ENCODE results near the gene GSE1. TPM values are rescaled to one million over a fixed set of nuclear protein-coding genes. Genes with fewer than 3 reads are reported as not detected.

Gene GSE1
- total RNA-seq, 1 experiment from 2014 or later, result 124 TPM

DNA sequence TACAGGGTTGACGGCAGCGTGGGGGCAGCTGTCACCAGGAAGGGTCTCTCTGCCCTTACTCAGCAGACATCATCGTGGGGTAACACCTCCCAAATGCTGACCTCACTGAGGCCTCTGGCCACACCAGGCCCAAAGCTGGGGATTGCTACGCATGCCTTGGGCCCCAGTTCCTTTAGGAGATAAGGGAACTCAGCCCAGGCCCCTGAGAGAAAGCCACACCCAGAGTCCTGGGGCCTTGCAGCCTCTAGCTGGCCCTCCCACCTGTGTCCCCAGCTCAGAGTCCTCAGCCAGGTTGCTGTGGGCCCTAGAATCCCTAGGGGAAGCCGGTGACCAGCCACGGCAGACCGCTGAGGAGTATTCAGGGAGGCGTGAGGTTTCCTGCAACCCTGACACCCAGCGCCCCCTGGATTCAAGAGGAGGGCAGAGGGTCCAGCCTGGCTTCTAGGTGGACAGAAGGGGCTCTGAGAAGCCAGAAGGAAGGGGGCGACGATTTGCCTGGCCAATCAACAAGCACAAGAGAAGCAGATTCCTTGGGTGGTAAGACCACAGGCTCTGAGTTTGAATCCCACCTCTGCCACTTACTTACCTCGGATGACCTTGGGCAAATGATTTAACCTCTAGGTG lies 85.9 kb downstream of the GSE1 start:
- Mint-ChIP-seq H3K9me3 (no peaks in the 10 kb centered on the region), H3K4me3 (no peak overlapping the region), H3K27me3 (ENCODE audit: low read depth) (peaks cover 4% of the 10 kb centered on the region), H3K27ac (no peak overlapping the region), H3K4me1 (0 out of 2 replicates have a peak, but pooled peaks cover 6% of the 10 kb centered on the region), H3K36me3 (no peaks in the 10 kb centered on the region)
- POLR2A ChIA-PET, result interaction anchor here (0.6 to 1.1 kb wide), 2 partner anchors 9 to 12 kb away, joined by 3 to 5 read pairs; no protein-coding TSS in a partner anchor
- TF ChIP-seq CBFB (CRISPR knock-in tag; IDR thresholded peaks at IDR 0.05; ENCODE audit: low read depth) (no peak), FOXJ3 (CRISPR knock-in tag; IDR thresholded peaks at IDR 0.05; ENCODE audit: borderline replicate concordance) (no peak), NFE2L1 (CRISPR knock-in tag; IDR thresholded peaks at IDR 0.05) (no peak), IRF2 (CRISPR knock-in tag; IDR thresholded peaks at IDR 0.05; ENCODE audit: borderline replicate concordance, low read depth) (no peak), ZNF219 (CRISPR knock-in tag; IDR thresholded peaks at IDR 0.05; ENCODE audit: borderline replicate concordance) (no peak), TCF7 (CRISPR knock-in tag; IDR thresholded peaks at IDR 0.05; ENCODE audit: low read depth) (no peak), JAZF1 (CRISPR knock-in tag; IDR thresholded peaks at IDR 0.05) (no peak)
- TF ChIP-seq, protein P1, sequence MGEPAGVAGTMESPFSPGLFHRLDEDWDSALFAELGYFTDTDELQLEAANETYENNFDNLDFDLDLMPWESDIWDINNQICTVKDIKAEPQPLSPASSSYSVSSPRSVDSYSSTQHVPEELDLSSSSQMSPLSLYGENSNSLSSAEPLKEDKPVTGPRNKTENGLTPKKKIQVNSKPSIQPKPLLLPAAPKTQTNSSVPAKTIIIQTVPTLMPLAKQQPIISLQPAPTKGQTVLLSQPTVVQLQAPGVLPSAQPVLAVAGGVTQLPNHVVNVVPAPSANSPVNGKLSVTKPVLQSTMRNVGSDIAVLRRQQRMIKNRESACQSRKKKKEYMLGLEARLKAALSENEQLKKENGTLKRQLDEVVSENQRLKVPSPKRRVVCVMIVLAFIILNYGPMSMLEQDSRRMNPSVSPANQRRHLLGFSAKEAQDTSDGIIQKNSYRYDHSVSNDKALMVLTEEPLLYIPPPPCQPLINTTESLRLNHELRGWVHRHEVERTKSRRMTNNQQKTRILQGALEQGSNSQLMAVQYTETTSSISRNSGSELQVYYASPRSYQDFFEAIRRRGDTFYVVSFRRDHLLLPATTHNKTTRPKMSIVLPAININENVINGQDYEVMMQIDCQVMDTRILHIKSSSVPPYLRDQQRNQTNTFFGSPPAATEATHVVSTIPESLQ (CRISPR knock-in tag; IDR thresholded peaks at IDR 0.05), result no peak
- TF ChIP-seq, protein P2, sequence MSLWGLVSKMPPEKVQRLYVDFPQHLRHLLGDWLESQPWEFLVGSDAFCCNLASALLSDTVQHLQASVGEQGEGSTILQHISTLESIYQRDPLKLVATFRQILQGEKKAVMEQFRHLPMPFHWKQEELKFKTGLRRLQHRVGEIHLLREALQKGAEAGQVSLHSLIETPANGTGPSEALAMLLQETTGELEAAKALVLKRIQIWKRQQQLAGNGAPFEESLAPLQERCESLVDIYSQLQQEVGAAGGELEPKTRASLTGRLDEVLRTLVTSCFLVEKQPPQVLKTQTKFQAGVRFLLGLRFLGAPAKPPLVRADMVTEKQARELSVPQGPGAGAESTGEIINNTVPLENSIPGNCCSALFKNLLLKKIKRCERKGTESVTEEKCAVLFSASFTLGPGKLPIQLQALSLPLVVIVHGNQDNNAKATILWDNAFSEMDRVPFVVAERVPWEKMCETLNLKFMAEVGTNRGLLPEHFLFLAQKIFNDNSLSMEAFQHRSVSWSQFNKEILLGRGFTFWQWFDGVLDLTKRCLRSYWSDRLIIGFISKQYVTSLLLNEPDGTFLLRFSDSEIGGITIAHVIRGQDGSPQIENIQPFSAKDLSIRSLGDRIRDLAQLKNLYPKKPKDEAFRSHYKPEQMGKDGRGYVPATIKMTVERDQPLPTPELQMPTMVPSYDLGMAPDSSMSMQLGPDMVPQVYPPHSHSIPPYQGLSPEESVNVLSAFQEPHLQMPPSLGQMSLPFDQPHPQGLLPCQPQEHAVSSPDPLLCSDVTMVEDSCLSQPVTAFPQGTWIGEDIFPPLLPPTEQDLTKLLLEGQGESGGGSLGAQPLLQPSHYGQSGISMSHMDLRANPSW (CRISPR knock-in tag; conservative IDR thresholded peaks at IDR 0.05; ENCODE audit: low read depth), result no peak
- TF ChIP-seq, protein P3, sequence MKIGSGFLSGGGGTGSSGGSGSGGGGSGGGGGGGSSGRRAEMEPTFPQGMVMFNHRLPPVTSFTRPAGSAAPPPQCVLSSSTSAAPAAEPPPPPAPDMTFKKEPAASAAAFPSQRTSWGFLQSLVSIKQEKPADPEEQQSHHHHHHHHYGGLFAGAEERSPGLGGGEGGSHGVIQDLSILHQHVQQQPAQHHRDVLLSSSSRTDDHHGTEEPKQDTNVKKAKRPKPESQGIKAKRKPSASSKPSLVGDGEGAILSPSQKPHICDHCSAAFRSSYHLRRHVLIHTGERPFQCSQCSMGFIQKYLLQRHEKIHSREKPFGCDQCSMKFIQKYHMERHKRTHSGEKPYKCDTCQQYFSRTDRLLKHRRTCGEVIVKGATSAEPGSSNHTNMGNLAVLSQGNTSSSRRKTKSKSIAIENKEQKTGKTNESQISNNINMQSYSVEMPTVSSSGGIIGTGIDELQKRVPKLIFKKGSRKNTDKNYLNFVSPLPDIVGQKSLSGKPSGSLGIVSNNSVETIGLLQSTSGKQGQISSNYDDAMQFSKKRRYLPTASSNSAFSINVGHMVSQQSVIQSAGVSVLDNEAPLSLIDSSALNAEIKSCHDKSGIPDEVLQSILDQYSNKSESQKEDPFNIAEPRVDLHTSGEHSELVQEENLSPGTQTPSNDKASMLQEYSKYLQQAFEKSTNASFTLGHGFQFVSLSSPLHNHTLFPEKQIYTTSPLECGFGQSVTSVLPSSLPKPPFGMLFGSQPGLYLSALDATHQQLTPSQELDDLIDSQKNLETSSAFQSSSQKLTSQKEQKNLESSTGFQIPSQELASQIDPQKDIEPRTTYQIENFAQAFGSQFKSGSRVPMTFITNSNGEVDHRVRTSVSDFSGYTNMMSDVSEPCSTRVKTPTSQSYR (CRISPR knock-in tag; IDR thresholded peaks at IDR 0.05), result no peak
- TF ChIP-seq, protein P4, sequence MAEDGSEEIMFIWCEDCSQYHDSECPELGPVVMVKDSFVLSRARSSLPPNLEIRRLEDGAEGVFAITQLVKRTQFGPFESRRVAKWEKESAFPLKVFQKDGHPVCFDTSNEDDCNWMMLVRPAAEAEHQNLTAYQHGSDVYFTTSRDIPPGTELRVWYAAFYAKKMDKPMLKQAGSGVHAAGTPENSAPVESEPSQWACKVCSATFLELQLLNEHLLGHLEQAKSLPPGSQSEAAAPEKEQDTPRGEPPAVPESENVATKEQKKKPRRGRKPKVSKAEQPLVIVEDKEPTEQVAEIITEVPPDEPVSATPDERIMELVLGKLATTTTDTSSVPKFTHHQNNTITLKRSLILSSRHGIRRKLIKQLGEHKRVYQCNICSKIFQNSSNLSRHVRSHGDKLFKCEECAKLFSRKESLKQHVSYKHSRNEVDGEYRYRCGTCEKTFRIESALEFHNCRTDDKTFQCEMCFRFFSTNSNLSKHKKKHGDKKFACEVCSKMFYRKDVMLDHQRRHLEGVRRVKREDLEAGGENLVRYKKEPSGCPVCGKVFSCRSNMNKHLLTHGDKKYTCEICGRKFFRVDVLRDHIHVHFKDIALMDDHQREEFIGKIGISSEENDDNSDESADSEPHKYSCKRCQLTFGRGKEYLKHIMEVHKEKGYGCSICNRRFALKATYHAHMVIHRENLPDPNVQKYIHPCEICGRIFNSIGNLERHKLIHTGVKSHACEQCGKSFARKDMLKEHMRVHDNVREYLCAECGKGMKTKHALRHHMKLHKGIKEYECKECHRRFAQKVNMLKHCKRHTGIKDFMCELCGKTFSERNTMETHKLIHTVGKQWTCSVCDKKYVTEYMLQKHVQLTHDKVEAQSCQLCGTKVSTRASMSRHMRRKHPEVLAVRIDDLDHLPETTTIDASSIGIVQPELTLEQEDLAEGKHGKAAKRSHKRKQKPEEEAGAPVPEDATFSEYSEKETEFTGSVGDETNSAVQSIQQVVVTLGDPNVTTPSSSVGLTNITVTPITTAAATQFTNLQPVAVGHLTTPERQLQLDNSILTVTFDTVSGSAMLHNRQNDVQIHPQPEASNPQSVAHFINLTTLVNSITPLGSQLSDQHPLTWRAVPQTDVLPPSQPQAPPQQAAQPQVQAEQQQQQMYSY (CRISPR knock-in tag; IDR thresholded peaks at IDR 0.05), result no peak
- TF ChIP-seq, protein P5, sequence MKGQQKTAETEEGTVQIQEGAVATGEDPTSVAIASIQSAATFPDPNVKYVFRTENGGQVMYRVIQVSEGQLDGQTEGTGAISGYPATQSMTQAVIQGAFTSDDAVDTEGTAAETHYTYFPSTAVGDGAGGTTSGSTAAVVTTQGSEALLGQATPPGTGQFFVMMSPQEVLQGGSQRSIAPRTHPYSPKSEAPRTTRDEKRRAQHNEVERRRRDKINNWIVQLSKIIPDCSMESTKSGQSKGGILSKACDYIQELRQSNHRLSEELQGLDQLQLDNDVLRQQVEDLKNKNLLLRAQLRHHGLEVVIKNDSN (CRISPR knock-in tag; IDR thresholded peaks at IDR 0.05), result no peak
- TF ChIP-seq, protein P6, sequence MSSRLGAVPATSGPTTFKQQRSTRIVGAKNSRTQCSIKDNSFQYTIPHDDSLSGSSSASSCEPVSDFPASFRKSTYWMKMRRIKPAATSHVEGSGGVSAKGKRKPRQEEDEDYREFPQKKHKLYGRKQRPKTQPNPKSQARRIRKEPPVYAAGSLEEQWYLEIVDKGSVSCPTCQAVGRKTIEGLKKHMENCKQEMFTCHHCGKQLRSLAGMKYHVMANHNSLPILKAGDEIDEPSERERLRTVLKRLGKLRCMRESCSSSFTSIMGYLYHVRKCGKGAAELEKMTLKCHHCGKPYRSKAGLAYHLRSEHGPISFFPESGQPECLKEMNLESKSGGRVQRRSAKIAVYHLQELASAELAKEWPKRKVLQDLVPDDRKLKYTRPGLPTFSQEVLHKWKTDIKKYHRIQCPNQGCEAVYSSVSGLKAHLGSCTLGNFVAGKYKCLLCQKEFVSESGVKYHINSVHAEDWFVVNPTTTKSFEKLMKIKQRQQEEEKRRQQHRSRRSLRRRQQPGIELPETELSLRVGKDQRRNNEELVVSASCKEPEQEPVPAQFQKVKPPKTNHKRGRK (CRISPR knock-in tag; IDR thresholded peaks at IDR 0.05; ENCODE audit: borderline replicate concordance), result no peak
- TF ChIP-seq, protein P7, sequence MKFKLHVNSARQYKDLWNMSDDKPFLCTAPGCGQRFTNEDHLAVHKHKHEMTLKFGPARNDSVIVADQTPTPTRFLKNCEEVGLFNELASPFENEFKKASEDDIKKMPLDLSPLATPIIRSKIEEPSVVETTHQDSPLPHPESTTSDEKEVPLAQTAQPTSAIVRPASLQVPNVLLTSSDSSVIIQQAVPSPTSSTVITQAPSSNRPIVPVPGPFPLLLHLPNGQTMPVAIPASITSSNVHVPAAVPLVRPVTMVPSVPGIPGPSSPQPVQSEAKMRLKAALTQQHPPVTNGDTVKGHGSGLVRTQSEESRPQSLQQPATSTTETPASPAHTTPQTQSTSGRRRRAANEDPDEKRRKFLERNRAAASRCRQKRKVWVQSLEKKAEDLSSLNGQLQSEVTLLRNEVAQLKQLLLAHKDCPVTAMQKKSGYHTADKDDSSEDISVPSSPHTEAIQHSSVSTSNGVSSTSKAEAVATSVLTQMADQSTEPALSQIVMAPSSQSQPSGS (CRISPR knock-in tag; IDR thresholded peaks at IDR 0.05; ENCODE audit: borderline replicate concordance, low read depth), result no peak
- DNase-seq (ENCODE audit: low spot score) (peak; percentile 66), ATAC-seq (peak; percentile 81)
- CTCF ChIA-PET, result interaction anchor here (0.6 to 2.4 kb wide), 6 partner anchors 9 to 56 kb away, joined by 3 to 14 read pairs (median 10); partner anchors contain the start of gene GINS2
